Spinal cord (tissue), 10 donors: ENCODE data around the gene PREX1. TPM values are rescaled to one million over a fixed set of nuclear protein-coding genes. Genes with fewer than 3 reads are reported as not detected.
A peak's percentile ranks its signal among the peaks of the same experiment; 100 is the strongest.

Experiments used
- DNase-seq, 6 donors: peaks; one replicate each; pipeline versions ENCODE4 v3.0.0 to v3.0.0-alpha.2; 2013 to 2015; ENCODE audit warnings: low spot score in 6 of 6, low read depth in 4 of 6
- H3K27ac ChIP-seq: one replicate; pipeline ENCODE4 v1.5.1; 2013; ENCODE audit warnings: low read depth, low read length, control low read depth
- H3K27me3 ChIP-seq: one replicate; pipeline ENCODE4 v1.6.1; 2013; ENCODE audit warnings: low read length; ENCODE audit not compliant: control insufficient read depth, insufficient read depth
- H3K36me3 ChIP-seq: one replicate; pipeline ENCODE4 v1.6.1; 2013; ENCODE audit warnings: low read length; ENCODE audit not compliant: control insufficient read depth, insufficient read depth
- H3K4me1 ChIP-seq: one replicate; pipeline ENCODE4 v1.6.1; 2013; ENCODE audit warnings: low read length; ENCODE audit not compliant: control insufficient read depth, insufficient read depth
- H3K4me3 ChIP-seq: one replicate; pipeline ENCODE4 v1.5.1; 2013; ENCODE audit warnings: low read depth, low read length, control low read depth
- H3K9me3 ChIP-seq: one replicate; pipeline ENCODE4 v1.6.1; 2013; ENCODE audit warnings: low read length; ENCODE audit not compliant: control insufficient read depth, insufficient read depth
- WGBS: methylation state at CpG from one replicate; pipeline ENCODE4 v1.1.5; 2013; ENCODE audit warnings: missing lambda C conversion rate; ENCODE audit not compliant: insufficient coverage; 5-methylcytosine and 5-hydroxymethylcytosine counted together
- polyA plus RNA-seq, 2 donors: library from polyadenylated mRNA; unstranded; fragments of 120-200 nt; gene quantifications; one replicate each; pipeline ENCODE4 v1.2.1, GENCODE V29; 2013; ENCODE audit not compliant: insufficient read length in 2 of 2
- total RNA-seq, 2 donors: library from RNA; depleted of rRNA in 1 of 2; stranded (reverse); fragments of 120-200 nt in 1 of 2; fragments of >200 nt in 1 of 2; gene quantifications; one replicate each; pipeline versions ENCODE4 v1.2.3 to v1.2.4, GENCODE V29; 2013 to 2014
- donor health status: healthy.

Gene PREX1
- total and polyA plus RNA-seq, 4 donors, result 46.7 to 99.1 (median 72.9) TPM

DNA sequence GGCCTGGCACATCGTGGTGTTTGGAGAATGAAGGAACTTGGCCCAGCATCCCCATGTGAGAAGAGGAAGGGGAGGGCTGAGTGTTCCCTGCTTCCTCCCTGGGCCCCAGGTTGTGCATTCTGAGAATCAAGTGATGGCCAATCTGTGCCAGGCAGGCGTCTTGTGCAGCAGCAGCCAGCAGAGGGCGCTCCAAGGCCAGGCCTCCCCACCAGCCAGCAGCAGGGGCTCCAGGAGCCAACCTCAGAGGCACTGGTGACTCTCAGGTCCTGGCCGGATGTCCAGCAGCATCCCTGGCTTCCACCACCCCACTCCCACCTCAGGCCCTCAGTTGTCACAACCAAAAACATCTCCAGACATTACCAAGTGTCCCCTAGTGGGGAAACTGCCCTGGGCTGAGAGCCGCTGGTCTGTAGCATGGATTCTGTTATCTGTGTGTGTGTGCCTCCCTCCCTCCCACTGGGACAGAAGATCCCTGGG lies 192.0 kb downstream of the PREX1 start:
- Histone ChIP-seq H3K9me3 (no peaks in the 10 kb centered on the region), H3K4me3 (no peak overlapping the region), H3K36me3 (peaks cover 90% of the 10 kb centered on the region), H3K4me1 (no peaks in the 10 kb centered on the region), H3K27me3 (no peaks in the 10 kb centered on the region), H3K27ac (no peak overlapping the region)
- DNase-seq, result peak in 4 of 6 donors; percentile 22 to 75 (median 42)
- 27% methylated on average over 5 of the region's 5 CpGs for WGBS

DNA sequence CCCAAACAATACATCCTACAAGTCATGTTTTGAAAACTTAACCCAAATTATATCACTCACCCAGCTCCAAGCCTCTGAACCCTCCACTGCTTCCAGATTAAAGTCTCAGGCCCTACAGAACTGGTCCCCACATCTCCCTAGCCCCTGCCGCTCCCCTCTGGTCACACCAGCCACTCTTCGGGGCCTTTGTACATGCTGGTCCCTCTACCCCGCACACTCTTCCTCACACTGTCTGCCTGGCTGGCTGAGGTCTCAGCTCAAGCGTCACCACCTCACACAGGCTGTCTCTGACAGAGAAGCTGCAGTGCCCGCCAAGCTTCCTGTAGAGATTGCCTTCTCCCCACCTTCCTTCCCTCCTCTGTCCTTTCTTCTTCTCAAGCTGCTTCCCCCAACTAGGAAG lies 192.4 kb downstream of the PREX1 start:
- Histone ChIP-seq H3K9me3 (no peaks in the 10 kb centered on the region), H3K4me1 (no peaks in the 10 kb centered on the region), H3K4me3 (no peak overlapping the region), H3K27ac (no peak overlapping the region), H3K27me3 (no peaks in the 10 kb centered on the region), H3K36me3 (peaks cover 90% of the 10 kb centered on the region)
- DNase-seq, result no peak
- 93% methylated on average over 3 of the region's 5 CpGs for WGBS

DNA sequence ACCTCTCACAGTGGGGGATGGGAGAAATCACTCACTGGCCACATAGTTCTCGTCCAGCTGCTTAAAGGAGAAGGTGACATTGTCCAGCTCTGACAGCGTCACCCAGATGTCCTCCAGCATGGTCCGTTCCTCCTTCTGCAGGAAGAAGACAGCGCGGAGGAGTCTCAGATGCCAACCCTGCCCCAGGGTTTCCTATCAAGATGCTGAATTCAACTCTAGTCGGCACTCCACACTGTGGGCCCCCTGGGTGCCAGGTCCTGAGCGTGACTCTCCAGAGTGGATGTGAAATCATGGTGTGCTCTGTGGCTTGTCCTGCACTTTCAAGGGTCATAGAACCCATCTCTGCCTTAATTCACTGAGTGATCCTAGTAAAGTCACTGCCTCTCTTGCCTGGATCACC lies 193.2 kb downstream of the PREX1 start:
- Histone ChIP-seq H3K27me3 (no peaks in the 10 kb centered on the region), H3K4me1 (no peaks in the 10 kb centered on the region), H3K27ac (no peak overlapping the region), H3K9me3 (no peaks in the 10 kb centered on the region), H3K36me3 (peaks cover 89% of the 10 kb centered on the region), H3K4me3 (no peak overlapping the region)
- DNase-seq, result no peak
- 97% methylated on average over 7 of the region's 7 CpGs for WGBS

DNA sequence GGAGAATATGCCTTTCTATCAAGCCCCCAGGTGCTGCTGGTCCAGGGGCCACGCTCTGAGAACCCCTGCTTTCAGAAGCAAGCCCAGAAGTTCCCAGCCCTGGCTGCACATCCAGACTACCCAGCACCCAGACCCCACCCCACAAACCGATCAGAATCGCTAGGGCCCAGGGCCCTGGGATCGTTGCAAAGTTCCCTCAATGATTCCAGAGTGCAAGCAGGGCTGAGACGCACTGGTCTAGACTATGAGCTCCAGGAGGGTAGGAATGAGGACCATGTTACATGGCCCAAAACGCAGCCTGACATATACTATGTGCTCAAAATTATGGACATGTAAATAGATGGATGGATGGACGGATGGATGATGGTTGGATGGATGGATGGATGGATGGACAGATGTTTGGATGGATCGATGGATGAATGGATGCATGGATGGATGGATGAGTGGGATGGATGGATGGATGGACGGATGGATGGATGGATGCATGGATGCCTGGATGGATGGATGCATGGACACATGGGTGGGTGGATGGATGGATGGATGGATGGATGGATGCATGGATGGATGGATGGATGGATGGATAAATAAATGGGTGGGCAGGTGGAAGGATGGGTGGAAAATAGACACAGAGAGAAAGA lies 194.1 kb downstream of the PREX1 start:
- 85% methylated on average over 8 of the region's 9 CpGs for WGBS
- no peak for DNase-seq
- H3K27me3 ChIP-seq, result no peaks in the 10 kb centered on the region
- H3K4me1 ChIP-seq, result no peaks in the 10 kb centered on the region
- H3K4me3 ChIP-seq, result no peak overlapping the region
- no peaks in the 10 kb centered on the region for H3K9me3 ChIP-seq
- peaks cover 90% of the 10 kb centered on the region for H3K36me3 ChIP-seq
- no peak overlapping the region for H3K27ac ChIP-seq

DNA sequence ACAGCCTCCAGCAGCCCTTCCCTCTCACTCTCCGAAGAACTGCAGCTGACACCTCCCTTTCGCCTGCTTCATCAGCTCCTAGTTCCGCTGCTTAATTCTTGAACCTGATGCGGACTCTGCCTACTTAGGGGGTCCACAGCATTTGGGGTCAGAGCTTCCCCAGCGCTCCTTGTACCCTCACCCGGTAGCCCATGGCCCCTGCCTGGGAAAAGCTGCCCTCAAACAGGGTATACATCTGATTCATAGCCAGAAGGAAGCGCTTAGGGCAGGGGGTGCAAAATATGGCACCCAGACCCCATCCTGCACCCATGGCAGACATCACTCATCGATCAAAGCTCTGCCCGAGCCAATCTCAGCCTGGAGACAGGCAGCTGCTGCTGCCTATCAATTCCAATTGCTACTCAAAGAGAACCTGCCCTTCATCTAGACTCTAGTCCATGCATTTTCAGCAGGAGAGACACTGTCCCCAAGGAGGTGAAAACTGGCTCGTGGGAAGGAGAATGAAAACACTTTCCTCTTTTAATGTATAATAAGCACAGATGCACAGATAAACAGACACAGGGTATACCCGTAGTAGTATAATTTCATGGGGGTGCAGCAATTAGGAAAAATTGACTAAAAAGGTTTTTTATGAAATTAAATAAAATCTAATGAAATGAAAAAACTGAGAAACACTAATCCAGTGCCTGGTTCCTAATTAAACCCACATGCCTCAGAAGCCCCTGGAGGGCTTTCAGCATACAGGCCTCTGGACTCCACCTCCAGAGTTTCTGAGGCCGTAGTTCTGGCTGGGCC lies 194.8 kb downstream of the PREX1 start:
- no peak for DNase-seq
- Histone ChIP-seq H3K27ac (no peak overlapping the region), H3K27me3 (no peaks in the 10 kb centered on the region), H3K4me3 (no peak overlapping the region), H3K9me3 (no peaks in the 10 kb centered on the region), H3K36me3 (peaks cover 89% of the 10 kb centered on the region), H3K4me1 (no peaks in the 10 kb centered on the region)
- WGBS, result 85% methylated on average over 10 of the region's 12 CpGs

DNA sequence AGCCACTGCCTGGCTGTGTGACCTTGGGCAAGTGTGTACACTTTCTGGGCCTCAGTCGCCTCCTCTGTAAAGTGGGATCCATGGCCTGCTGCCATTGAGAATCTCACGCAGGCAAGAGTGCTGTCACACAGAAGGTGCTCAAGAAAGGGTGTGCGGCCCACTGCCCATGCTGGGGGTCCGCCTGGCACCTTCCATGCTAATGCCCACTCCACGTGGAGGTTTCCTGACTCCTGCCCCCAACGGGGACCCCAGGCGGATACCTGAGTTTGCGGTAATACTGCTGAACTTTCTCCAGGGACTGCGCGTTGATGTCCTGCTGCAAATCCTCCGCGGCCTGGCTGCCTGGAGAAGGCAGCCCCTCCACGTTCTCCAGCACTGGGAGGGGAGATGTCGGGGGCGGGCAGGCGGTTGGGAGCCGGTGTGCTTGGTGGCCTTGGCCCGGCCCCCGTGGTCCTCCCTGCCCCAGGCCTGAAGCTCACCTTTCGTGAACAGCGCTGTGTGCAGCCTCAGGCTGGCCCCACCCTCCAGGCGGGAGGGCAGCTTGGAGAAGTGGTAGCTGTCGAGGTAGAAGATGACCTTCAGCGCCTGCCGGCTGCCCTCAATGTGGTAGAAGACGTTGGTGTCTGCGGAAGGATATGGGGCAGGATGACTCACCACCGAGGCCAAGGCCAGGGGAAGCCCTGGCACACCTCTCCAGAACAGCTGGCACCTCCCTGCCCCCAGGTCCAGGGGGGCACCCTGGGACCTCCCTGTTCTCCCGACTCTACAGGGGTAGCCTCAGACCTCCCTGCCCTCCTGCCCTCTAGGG lies 195.6 kb downstream of the PREX1 start:
- Histone ChIP-seq H3K4me3 (no peak overlapping the region), H3K27me3 (no peaks in the 10 kb centered on the region), H3K4me1 (no peaks in the 10 kb centered on the region), H3K27ac (no peak overlapping the region), H3K36me3 (peaks cover 89% of the 10 kb centered on the region), H3K9me3 (no peaks in the 10 kb centered on the region)
- WGBS, result 89% methylated on average over 29 of the region's 29 CpGs
- DNase-seq, result no peak

DNA sequence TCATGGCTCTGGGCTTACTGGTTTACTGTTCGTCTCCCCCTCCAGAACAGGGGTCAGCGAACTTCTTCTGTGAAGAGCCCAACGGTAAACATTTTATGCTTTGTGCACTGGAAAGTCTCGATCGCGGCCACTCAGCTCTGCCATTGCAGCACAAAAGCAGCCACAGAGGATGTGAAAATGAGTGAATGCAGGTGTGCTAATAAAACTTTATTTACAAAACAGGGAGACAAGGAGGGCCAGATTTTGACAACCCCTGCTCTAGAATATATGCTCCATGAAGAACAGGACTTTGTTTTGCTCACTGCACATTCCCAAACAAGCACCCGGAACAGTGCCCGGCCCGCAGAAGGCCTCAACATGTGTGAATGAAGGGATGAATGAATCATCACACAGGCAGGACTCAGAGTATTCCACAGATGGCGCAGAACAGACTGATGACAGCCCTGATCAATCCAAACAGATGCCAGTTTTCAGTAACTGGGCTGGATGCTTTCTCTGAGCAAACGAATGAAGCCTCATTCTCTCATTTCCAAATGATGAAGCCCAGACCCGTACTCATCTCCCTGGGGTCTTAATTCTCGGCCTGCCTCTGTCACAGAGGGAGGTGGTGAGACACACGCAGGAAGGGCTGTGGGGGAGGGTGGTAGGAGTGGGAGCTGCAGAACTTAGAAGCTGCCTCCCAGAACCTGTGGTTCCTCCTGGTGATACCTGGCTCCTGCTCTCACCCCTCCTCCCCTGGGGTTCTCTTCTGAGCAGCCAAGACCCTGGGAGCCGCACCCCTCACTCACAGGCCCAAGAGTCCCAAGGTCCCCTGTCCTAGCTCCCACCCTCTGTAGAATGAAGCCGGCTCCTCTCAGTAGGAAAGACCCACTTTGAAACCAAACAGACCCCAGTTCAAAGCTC lies 196.4 kb downstream of the PREX1 start:
- H3K36me3 ChIP-seq, result peaks cover 88% of the 10 kb centered on the region
- no peak overlapping the region for H3K27ac ChIP-seq
- H3K27me3 ChIP-seq, result no peaks in the 10 kb centered on the region
- H3K4me3 ChIP-seq, result no peak overlapping the region
- H3K9me3 ChIP-seq, result no peaks in the 10 kb centered on the region
- 91% methylated on average over 7 of the region's 16 CpGs for WGBS
- DNase-seq, result peak in 2 of 6 donors; percentile 21 to 85
- H3K4me1 ChIP-seq, result no peaks in the 10 kb centered on the region

DNA sequence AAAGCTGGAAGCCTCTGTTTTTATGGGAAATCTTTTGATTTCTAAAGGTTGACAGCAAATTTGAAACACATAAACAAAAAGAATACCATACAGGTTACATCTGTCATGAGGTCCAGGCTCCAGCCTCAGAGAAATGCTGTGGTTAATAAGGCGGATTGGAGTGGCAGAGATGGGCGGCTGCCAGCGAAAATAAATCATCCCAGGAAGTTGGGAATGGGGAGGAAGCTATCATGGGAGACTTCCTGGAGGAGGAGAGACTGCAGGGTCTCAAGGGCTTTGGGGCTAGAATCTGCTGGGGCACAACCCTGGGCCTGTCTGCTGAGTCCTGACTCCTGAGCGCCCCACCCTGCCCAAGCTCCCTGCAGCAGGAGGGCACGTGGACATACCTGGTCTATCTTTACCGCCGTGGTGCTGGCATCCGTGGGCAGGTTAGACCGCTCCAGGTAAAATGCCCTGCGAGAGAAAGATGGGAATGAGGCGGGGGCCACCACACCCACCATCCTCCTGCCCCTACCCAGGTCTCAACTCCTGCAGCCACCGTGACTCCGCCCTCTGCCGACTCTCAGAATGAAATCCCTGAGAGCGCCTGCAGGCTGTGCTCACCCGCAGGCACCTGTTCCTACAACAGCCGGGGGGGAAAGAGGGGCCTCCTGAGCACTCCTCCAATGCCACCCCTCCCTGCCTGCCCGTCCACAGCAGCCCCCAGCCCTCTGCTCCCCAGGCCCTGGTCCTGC lies 197.3 kb downstream of the PREX1 start:
- Histone ChIP-seq H3K27me3 (no peaks in the 10 kb centered on the region), H3K4me3 (no peak overlapping the region), H3K36me3 (peaks cover 88% of the 10 kb centered on the region), H3K4me1 (no peaks in the 10 kb centered on the region), H3K9me3 (no peaks in the 10 kb centered on the region), H3K27ac (no peak overlapping the region)
- WGBS, result 83% methylated on average over 17 of the region's 18 CpGs
- DNase-seq, result no peak
